ENCODE measurements around the gene CALR. TPM values are rescaled to one million over a fixed set of nuclear protein-coding genes. Genes with fewer than 3 reads are reported as not detected.

CALR gene
- total RNA-seq, 4 donors from 2014 or later, result 218 to 410 (median 280) TPM

- peak overlapping the region; percentile 72 to 96 (median 93) for H3K27ac ChIP-seq
- TF ChIP-seq POLR2A (IDR thresholded peaks at IDR 0.05), result no peak
- TF ChIP-seq, protein P1, sequence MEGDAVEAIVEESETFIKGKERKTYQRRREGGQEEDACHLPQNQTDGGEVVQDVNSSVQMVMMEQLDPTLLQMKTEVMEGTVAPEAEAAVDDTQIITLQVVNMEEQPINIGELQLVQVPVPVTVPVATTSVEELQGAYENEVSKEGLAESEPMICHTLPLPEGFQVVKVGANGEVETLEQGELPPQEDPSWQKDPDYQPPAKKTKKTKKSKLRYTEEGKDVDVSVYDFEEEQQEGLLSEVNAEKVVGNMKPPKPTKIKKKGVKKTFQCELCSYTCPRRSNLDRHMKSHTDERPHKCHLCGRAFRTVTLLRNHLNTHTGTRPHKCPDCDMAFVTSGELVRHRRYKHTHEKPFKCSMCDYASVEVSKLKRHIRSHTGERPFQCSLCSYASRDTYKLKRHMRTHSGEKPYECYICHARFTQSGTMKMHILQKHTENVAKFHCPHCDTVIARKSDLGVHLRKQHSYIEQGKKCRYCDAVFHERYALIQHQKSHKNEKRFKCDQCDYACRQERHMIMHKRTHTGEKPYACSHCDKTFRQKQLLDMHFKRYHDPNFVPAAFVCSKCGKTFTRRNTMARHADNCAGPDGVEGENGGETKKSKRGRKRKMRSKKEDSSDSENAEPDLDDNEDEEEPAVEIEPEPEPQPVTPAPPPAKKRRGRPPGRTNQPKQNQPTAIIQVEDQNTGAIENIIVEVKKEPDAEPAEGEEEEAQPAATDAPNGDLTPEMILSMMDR (IDR thresholded peaks at IDR 0.05), result peak in 2 of 4 experiments; percentile 39 to 50
- H3K27me3 ChIP-seq, result no peaks in the 10 kb centered on the region
- no peaks in the 10 kb centered on the region for H3K9me3 ChIP-seq
- 0% methylated on average over 2 to 10 of the region's 54 CpGs for WGBS, 2 donors (ENCODE audit: low coverage in 1 of 2)
- H3K4me1 ChIP-seq, result peaks cover 2 to 62% (median 23%) of the 10 kb centered on the region in 3 donors
- H3K36me3 ChIP-seq, result peaks cover 0 to 43% of the 10 kb centered on the region in 2 donors
- H3K4me3 ChIP-seq, result peak overlapping the region; percentile 60 to 88
- peak; percentile 14 for ATAC-seq
These were observed 581 bp downstream of the CALR start for GRCh38 chr19:12938779-12939601.

GRCh38 chr19:12939975-12940423 is 1.6 kb downstream of the CALR start:
- ATAC-seq, result no peak
- peak overlapping the region in 1 of 2 donors; percentile 88 for H3K4me3 ChIP-seq
- peaks cover 2 to 69% (median 23%) of the 10 kb centered on the region in 3 donors for H3K4me1 ChIP-seq

DNA sequence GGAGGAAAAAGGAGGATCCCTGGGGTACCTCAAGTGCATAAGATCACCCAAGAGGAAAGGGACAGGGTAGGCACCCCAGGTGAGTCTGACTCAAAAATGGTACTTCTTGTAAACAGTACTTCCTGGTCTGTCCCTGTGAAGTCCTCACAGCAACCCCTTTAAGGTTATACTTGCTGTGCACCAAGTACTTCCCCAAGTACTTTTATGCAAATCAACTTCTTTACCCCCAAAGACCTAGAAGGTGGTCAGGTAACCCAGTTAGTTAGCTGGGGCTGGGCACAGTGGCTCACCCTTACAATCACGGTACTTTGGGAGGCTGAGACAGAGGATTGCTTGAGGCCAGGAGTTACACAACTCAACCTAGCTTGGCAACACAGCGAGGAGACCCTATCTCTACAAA is 2.5 kb downstream of the CALR start:
- Histone ChIP-seq H3K4me3 (no peak overlapping the region), H3K4me1 (peaks cover 2 to 74% (median 23%) of the 10 kb centered on the region in 3 donors), H3K9me3 (no peaks in the 10 kb centered on the region), H3K27me3 (no peaks in the 10 kb centered on the region), H3K36me3 (peaks cover 0 to 51% of the 10 kb centered on the region in 2 donors), H3K27ac (peak overlapping the region in 3 of 4 donors; percentile 12 to 96 (median 93))
- ATAC-seq, result no peak
- TF ChIP-seq, protein P1 (IDR thresholded peaks at IDR 0.05), result no peak
- TF ChIP-seq POLR2A (IDR thresholded peaks at IDR 0.05), result no peak
- no peak for TF ChIP-seq EP300 (IDR thresholded peaks at IDR 0.05)
- TF ChIP-seq POLR2AphosphoS5 (IDR thresholded peaks at IDR 0.05), result no peak
- 69 to 100% methylated on average over 1 to 2 of the region's 2 CpGs for WGBS, 2 donors (ENCODE audit: low coverage in 1 of 2)

More at GRCh38 chr19:12939975-12940423, 1.6 kb downstream of the CALR start:
- Histone ChIP-seq H3K9me3 (no peaks in the 10 kb centered on the region), H3K36me3 (peaks cover 0 to 51% of the 10 kb centered on the region in 2 donors), H3K27me3 (no peaks in the 10 kb centered on the region), H3K27ac (peak overlapping the region in 3 of 4 donors; percentile 59 to 96 (median 93))
- WGBS, 2 donors (ENCODE audit: low coverage in 1 of 2), result 57 to 66% methylated on average over 4 to 5 of the region's 10 CpGs
- TF ChIP-seq, protein P1 (IDR thresholded peaks at IDR 0.05), result no peak
- TF ChIP-seq POLR2AphosphoS5 (IDR thresholded peaks at IDR 0.05) (no peak), POLR2A (IDR thresholded peaks at IDR 0.05) (no peak), EP300 (IDR thresholded peaks at IDR 0.05) (no peak)

DNA sequence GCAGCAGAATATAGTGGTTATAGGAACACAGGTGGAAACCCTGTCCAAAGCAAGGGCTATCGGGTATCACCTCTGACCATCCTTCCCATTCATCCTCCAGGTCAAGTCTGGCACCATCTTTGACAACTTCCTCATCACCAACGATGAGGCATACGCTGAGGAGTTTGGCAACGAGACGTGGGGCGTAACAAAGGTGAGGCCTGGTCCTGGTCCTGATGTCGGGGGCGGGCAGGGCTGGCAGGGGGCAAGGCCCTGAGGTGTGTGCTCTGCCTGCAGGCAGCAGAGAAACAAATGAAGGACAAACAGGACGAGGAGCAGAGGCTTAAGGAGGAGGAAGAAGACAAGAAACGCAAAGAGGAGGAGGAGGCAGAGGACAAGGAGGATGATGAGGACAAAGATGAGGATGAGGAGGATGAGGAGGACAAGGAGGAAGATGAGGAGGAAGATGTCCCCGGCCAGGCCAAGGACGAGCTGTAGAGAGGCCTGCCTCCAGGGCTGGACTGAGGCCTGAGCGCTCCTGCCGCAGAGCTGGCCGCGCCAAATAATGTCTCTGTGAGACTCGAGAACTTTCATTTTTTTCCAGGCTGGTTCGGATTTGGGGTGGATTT is 5.1 kb downstream of the CALR start:
- Histone ChIP-seq H3K9me3 (no peaks in the 10 kb centered on the region), H3K4me1 (peaks cover 0 to 89% (median 30%) of the 10 kb centered on the region in 3 donors), H3K36me3 (peaks cover 0 to 64% of the 10 kb centered on the region in 2 donors), H3K27ac (peak overlapping the region in 3 of 4 donors; percentile 42 to 97 (median 43)), H3K4me3 (no peak overlapping the region), H3K27me3 (no peaks in the 10 kb centered on the region)
- 79 to 80% methylated on average over 11 to 12 of the region's 18 CpGs for WGBS, 2 donors (ENCODE audit: low coverage in 1 of 2)
- TF ChIP-seq EP300 (IDR thresholded peaks at IDR 0.05) (no peak), POLR2AphosphoS5 (IDR thresholded peaks at IDR 0.05) (no peak), POLR2A (IDR thresholded peaks at IDR 0.05) (no peak)
- TF ChIP-seq, protein P1 (IDR thresholded peaks at IDR 0.05), result no peak
- no peak for ATAC-seq
